GM23338 (cell line): ENCODE measurements around the gene HERPUD2.

ENCODE experiments used
- CREB1 ChIP-seq: fragments of 250-450 bp; sonication (Bioruptor Pico); IDR thresholded peaks from 2 replicates; pipeline ENCODE4 v1.5.0; 2020; ENCODE audit warnings: low read depth, mild to moderate bottlenecking, moderate library complexity
- EZH2 ChIP-seq: fragments of 200-600 bp; sonication (generic); IDR thresholded peaks from one replicate; pipeline ENCODE4 v1.8.0; 2017; ENCODE audit warnings: antibody characterized with exemption, mild to moderate bottlenecking, low read depth; ENCODE audit not compliant: unreplicated experiment
- EZH2phosphoT487 ChIP-seq: fragments of 200-600 bp; sonication (generic); IDR thresholded peaks from one replicate; pipeline ENCODE4 v1.8.1; 2018; ENCODE audit warnings: antibody characterized with exemption; ENCODE audit not compliant: unreplicated experiment
- JUNB ChIP-seq: IDR thresholded peaks from one replicate; pipeline ENCODE4 v1.6.1; 2016; ENCODE audit warnings: antibody characterized with exemption; ENCODE audit not compliant: unreplicated experiment
- NANOG ChIP-seq: IDR thresholded peaks from 2 replicates; pipeline ENCODE4 v1.6.1; 2016; ENCODE audit warnings: antibody characterized with exemption, borderline replicate concordance
- POLR2AphosphoS5 ChIP-seq: IDR thresholded peaks from 2 replicates; pipeline ENCODE4 v1.6.1; 2016; ENCODE audit warnings: antibody characterized with exemption, low read depth
- STAT1 ChIP-seq: IDR thresholded peaks from one replicate; pipeline ENCODE4 v1.6.1; 2016; ENCODE audit warnings: antibody characterized with exemption; ENCODE audit not compliant: unreplicated experiment
- ZNF114 ChIP-seq: fragments of 250-450 bp; sonication (Bioruptor Pico); IDR thresholded peaks from 2 replicates; pipeline ENCODE4 v1.5.0; 2020; ENCODE audit warnings: mild to moderate bottlenecking, moderate library complexity
- ZNF331 ChIP-seq: fragments of 250-450 bp; sonication (Bioruptor Pico); IDR thresholded peaks from 2 replicates; pipeline ENCODE4 v1.5.0; 2020; ENCODE audit warnings: low read depth, mild to moderate bottlenecking, moderate library complexity
- TF ChIP-seq, protein P1 (sequence below): IDR thresholded peaks from one replicate; pipeline ENCODE4 v1.6.1; 2018; ENCODE audit warnings: antibody characterized with exemption; ENCODE audit not compliant: unreplicated experiment
- TF ChIP-seq, protein P2 (sequence below), 2 experiments: fragments of 200-600 bp in 1 of 2; sonication (generic) in 1 of 2; conservative IDR thresholded peaks; 2 replicates each; pipeline versions ENCODE4 v1.5.1 to v1.6.1; 2016 to 2017; ENCODE audit warnings: antibody characterized with exemption in 2 of 2, low read depth in 2 of 2, mild to moderate bottlenecking in 2 of 2, moderate library complexity in 1 of 2
- TF ChIP-seq, protein P3 (sequence below): IDR thresholded peaks from 2 replicates; pipeline ENCODE4 v1.6.1; 2016; ENCODE audit warnings: antibody characterized with exemption

DNA sequence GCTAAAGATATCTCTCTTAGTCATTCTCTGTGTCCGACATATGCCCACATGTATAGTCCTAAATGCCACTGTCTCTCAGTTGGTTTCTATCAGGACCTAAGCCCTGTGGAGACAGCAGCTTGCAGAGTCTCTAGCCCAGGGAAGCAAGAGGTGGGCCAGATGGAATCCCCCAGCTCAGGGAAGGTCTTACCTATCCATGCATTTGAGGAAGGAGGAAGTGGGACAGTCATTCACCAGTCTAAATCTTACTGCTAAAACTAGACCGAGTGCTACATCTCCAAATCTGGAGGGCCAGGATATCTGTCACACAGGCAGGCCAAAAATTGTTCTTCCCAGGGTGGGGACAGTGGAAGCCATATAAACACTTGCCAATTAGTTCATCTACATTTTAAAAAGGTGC, 26.4 kb upstream of the HERPUD2 start:
- TF ChIP-seq EZH2 (no peak), STAT1 (no peak), JUNB (no peak), POLR2AphosphoS5 (no peak), EZH2phosphoT487 (no peak), CREB1 (no peak), NANOG (no peak), ZNF114 (no peak), ZNF331 (CRISPR knock-in tag) (no peak)
- TF ChIP-seq, protein P1, sequence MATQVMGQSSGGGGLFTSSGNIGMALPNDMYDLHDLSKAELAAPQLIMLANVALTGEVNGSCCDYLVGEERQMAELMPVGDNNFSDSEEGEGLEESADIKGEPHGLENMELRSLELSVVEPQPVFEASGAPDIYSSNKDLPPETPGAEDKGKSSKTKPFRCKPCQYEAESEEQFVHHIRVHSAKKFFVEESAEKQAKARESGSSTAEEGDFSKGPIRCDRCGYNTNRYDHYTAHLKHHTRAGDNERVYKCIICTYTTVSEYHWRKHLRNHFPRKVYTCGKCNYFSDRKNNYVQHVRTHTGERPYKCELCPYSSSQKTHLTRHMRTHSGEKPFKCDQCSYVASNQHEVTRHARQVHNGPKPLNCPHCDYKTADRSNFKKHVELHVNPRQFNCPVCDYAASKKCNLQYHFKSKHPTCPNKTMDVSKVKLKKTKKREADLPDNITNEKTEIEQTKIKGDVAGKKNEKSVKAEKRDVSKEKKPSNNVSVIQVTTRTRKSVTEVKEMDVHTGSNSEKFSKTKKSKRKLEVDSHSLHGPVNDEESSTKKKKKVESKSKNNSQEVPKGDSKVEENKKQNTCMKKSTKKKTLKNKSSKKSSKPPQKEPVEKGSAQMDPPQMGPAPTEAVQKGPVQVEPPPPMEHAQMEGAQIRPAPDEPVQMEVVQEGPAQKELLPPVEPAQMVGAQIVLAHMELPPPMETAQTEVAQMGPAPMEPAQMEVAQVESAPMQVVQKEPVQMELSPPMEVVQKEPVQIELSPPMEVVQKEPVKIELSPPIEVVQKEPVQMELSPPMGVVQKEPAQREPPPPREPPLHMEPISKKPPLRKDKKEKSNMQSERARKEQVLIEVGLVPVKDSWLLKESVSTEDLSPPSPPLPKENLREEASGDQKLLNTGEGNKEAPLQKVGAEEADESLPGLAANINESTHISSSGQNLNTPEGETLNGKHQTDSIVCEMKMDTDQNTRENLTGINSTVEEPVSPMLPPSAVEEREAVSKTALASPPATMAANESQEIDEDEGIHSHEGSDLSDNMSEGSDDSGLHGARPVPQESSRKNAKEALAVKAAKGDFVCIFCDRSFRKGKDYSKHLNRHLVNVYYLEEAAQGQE, result no peak
- TF ChIP-seq, protein P2, sequence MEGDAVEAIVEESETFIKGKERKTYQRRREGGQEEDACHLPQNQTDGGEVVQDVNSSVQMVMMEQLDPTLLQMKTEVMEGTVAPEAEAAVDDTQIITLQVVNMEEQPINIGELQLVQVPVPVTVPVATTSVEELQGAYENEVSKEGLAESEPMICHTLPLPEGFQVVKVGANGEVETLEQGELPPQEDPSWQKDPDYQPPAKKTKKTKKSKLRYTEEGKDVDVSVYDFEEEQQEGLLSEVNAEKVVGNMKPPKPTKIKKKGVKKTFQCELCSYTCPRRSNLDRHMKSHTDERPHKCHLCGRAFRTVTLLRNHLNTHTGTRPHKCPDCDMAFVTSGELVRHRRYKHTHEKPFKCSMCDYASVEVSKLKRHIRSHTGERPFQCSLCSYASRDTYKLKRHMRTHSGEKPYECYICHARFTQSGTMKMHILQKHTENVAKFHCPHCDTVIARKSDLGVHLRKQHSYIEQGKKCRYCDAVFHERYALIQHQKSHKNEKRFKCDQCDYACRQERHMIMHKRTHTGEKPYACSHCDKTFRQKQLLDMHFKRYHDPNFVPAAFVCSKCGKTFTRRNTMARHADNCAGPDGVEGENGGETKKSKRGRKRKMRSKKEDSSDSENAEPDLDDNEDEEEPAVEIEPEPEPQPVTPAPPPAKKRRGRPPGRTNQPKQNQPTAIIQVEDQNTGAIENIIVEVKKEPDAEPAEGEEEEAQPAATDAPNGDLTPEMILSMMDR (conservative IDR thresholded peaks at IDR 0.05; ENCODE audit: low read depth in 2 of 2), result no peak
- TF ChIP-seq, protein P3, sequence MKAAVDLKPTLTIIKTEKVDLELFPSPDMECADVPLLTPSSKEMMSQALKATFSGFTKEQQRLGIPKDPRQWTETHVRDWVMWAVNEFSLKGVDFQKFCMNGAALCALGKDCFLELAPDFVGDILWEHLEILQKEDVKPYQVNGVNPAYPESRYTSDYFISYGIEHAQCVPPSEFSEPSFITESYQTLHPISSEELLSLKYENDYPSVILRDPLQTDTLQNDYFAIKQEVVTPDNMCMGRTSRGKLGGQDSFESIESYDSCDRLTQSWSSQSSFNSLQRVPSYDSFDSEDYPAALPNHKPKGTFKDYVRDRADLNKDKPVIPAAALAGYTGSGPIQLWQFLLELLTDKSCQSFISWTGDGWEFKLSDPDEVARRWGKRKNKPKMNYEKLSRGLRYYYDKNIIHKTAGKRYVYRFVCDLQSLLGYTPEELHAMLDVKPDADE, result no peak
